Uterus (tissue), 2 donors: ENCODE data around the gene PTPRN2.

Source experiments
- CTCF ChIP-seq, 4 experiments: fragments of 200-600 bp in 2 of 4; fragments of 450-650 bp in 2 of 4; sonication (generic) in 2 of 4; IDR thresholded peaks; one replicate each; pipeline ENCODE4 v1.5.1; 2016 to 2019; ENCODE audit warnings: antibody characterized with exemption in 4 of 4, mild to moderate bottlenecking in 2 of 4, moderate library complexity in 1 of 4
- POLR2A ChIP-seq, 2 donors: fragments of 450-650 bp; IDR thresholded peaks; one replicate each; pipeline ENCODE4 v1.6.1; 2016; ENCODE audit warnings: antibody characterized with exemption in 2 of 2, mild to moderate bottlenecking in 1 of 2, moderate library complexity in 1 of 2

- no peak for TF ChIP-seq CTCF (IDR thresholded peaks at IDR 0.05)
- no peak for TF ChIP-seq POLR2A (IDR thresholded peaks at IDR 0.05)
These were observed 1009.8 kb downstream of the PTPRN2 start for GRCh38 chr7:157577796-157578339.
